UCSD-AML1 (cell line): ENCODE measurements around the gene CD9.

Source experiments
- DNase-seq: peaks from one replicate; lab custom pipeline; 2025; ENCODE audit not compliant: unreplicated experiment; lab: John Stamatoyannopoulos, UW

CD9 gene

DNA sequence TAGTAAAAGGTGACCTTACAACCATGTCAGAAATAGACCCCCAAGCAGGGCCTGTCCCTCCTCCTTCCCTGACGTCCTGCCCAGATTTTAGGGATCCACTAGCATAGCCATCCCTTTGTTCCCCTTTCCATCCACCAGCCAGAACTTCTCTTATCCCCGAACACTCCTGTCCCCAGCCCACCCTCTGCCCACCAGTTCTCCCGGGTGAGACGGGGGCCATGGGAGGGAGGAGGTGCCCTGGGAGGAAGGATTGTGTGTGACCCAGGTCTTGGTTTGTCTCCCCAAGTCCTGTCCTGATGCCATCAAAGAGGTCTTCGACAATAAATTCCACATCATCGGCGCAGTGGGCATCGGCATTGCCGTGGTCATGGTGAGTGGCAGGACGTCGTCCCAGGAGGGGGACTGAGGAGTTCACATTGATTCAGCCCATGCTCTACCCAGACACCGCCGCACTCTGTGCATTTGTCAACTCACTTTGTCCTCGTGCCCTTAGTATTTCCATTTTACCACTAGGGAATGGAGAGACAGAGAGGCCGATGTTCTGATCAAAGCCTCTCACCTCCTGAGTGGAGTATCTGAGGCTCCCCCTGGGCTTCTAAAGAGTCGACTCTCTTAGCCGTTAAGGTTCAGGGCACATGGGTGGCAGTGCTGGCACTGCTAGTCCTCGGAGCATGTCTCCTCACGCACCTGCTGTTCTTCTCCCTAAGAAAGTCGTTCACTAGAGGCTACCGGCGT, 35.9 kb downstream of the CD9 start:
- DNase-seq = no peak

DNA sequence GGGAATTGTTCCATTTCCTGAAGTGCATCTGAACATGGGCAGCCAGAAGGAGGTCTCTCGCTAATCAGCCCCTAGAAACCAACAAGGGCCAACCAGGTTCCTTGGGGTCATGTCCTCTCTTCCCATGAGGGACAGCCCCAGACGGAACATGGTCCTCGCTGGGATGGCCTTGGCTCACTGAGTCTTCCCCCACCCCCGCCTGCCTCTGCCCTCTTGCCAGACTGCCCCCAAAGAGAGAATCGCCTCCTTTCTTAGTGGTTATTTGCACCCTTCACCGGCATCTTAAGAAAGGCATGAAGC, 36.4 kb downstream of the CD9 start:
- no peak for DNase-seq

DNA sequence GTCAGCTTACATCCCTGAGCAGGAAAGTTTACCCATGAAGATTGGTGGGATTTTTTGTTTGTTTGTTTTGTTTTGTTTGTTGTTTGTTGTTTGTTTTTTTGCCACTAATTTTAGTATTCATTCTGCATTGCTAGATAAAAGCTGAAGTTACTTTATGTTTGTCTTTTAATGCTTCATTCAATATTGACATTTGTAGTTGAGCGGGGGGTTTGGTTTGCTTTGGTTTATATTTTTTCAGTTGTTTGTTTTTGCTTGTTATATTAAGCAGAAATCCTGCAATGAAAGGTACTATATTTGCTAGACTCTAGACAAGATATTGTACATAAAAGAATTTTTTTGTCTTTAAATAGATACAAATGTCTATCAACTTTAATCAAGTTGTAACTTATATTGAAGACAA, 37.6 kb downstream of the CD9 start:
- no peak for DNase-seq

- DNase-seq = no peak
Measured at GRCh38 chr12:6238875-6239274, 38.7 kb downstream of the CD9 start.

DNA sequence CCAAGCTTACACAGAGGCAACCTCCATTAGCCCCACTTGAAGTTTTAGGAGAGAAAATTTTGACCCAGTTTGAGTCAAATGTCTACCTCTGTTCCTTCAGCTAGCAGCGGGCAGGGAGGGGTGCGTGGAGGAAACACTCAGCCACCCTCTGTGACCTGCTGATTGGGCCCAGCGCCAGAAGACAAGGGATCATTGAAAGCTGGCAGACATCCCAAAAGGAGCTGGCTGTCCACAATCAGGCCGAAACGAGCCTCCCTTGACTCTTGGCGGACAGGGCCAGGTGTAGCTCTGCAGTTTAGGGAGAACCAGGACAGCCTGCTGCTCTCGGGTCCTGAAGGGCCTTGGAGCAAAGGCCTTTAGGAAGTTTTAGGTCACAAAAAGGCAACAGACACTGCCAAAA, 41.3 kb downstream of the CD9 start:
- no peak for DNase-seq

DNA sequence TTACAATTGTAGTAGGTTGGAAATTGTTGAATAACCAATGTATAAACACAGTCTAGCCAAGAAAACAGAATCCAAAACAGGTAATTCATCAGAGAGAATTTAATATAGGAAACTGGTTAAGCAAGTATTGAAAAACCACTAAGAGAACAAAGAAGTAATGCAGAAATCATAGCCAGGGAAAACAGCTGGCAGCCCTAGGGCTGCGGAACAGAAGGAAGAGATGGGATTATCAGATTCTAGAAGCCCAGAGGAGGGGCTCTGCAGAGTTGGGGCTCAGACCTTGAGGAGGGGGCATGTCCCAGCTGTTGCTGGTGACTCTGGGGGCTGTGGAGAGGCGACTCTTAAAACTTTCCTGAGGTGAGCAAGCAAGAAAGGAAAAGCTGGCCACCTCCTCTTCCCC, 49.4 kb downstream of the CD9 start:
- DNase-seq = no peak

- no peak for DNase-seq
Measured at GRCh38 chr12:6250343-6250742, 50.1 kb downstream of the CD9 start.

- no peak for DNase-seq
Measured at GRCh38 chr12:6253278-6253677, 53.1 kb downstream of the CD9 start.

- no peak for DNase-seq
Measured at GRCh38 chr12:6254491-6254890, 54.3 kb downstream of the CD9 start.

GRCh38 chr12:6257007-6257406, 56.8 kb downstream of the CD9 start:
- no peak for DNase-seq

DNA sequence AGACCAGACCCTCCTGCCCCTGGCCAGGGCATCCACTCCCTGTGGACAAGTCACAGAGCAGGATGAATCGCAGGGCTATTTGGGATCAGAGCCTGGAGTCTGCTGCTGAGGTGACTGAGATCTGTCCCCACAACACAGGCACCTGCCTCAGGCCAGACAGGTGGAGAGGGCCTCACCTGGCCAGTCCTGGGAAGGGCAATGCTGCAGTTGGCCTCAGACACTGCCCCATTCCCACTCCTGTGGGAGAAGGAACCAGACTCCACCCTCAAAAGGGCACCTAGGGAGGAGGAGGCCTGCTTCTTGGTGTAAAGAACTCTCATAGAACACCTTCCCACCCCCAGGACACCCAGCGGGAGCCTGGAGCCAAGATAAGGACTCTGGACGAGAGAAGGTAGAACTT, 62.0 kb downstream of the CD9 start:
- DNase-seq = no peak

GRCh38 chr12:6262623-6263022, 62.4 kb downstream of the CD9 start:
- DNase-seq = no peak

- no peak for DNase-seq
Measured at GRCh38 chr12:6263931-6264330, 63.7 kb downstream of the CD9 start.

- no peak for DNase-seq
Measured at GRCh38 chr12:6264402-6265037, 64.3 kb downstream of the CD9 start.

DNA sequence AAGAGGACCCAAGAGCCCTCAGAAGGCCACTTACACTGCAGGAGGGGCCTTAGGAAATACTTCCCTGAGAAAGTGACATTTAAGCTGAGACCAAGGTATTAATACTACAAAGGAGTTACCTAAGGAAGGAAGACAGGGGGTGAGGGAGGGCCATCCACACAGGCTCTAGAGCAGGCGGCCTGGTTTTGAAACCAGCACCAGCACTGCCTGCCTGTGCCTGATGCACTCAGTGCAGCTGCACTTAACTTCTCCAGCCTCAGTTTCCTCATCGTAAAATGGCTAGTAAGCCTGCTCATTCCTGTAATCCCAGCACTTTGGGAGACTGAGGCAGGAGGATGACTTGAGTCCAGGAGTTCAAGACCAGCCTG, 64.8 kb downstream of the CD9 start:
- no peak for DNase-seq

- no peak for DNase-seq
Measured at GRCh38 chr12:6266541-6266966, 66.4 kb downstream of the CD9 start.

DNA sequence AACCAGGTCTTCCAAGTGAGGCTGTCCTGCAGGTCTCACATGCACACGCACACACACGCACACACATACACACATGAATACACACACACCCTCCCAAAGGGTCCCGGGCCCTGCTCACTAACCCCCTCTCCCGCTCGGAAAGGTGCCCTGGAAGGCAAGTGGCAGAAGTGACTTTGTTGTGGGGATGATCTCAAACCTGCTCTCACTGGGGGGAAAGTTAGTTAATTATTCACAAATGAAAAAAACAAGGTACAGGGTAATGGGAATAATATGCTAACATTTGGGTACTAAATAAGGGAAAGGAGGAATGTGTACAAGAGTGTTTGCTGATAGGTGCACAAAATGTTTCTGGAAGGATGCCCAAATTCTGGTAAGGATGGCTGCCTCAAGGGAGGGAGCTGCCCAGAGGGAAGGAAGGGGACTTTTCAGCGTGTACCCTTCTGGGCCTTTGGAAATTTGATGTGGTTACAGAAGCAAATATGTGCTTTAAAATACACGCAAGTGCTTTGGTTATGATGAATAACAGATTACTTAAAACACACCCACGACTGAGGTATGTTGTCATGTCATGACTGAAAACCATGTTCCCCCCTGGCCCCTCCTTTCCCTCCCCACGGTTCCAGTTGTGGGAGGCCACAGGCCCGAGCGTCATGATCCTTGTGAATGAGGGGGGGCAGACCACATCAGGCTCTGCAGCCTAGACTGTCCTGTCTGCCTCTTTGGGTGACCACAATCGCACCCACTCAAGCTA, 66.9 kb downstream of the CD9 start:
- DNase-seq = no peak

DNA sequence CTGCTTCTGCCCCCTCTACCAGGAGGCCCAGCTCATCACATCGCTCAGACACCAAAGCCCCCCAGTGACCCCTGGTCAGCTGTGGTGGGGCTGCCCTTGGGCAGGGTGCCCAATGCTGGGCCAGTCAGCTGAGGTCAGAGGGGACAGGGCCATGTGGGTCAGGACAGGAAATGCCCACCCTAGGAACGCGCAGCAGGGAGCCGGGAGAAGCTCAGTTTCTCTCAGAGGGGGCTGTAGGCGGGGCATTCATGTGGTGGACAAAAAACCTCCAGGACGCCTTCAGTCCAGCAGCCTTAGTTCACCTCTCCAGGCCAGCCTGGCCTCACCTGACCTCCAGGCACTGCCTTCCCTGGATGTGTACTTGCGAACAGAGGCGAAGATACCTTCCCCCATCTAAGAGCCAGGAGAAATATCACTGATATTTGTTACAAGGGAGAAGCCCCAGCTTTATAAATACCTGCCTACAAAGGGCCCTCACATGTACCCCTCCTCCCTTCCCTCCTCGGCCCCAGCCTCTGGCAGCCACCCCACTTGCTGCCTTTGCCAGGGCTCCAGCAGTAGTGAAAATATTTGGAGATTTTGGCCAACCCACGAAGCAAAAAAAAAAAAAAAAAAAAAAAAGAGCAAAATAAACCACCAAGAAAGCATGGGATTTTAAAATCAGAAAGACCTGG, 68.4 kb downstream of the CD9 start:
- no peak for DNase-seq

- DNase-seq = no peak
Measured at GRCh38 chr12:6269986-6270385, 69.8 kb downstream of the CD9 start.

- DNase-seq = no peak
Measured at GRCh38 chr12:6271281-6271680, 71.1 kb downstream of the CD9 start.

DNA sequence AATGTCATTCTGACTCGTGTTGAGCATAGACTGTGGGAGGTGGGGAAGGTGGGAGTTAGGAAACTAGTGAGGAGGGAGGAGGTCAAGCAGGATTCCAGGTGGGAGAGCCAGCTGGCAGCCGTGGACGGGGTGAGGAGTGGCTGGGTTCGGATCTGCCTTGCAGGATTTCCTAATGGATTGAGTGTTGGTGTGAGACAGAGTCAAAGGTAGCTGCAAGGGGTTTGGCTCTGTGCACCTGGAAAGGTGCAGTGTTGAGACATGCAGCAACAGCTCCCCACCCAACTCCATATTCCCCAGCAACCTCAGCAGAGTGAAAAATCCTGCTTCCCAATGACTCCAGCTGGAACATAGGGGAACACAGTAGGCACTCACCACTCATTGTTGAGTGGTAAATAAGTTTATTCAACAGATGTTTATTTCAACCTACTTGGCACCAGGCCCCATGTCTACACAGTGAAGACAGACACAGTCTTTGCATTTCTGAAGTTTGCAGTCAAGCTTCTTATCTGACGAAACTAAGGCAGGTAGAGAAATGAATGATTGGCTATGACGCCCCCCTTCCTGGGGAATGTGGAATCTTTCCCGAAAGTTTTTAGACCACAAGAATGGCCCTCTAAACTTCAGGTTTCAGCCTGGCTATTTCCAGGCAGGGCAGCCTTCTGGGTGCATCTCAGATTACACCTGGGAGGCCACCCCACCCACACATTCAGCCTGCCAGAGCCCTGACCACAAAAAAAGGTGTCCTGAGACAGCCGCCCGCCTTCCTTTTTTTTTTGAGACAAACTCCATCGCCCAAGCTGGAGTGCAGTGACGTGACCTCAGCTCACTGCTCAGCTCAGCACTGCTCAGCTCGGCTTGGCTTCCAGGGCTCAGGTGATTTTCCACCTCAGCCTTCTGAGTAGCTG, 72.4 kb downstream of the CD9 start:
- no peak for DNase-seq
